Mucosa of descending colon (tissue), 3 donors: ENCODE measurements around the gene RPL26. TPM values are rescaled to one million over a fixed set of nuclear protein-coding genes. Genes with fewer than 3 reads are reported as not detected.
"Not testable (repeated sequence)": the region's sequence is repeated elsewhere in the genome, so short reads cannot be mapped to it uniquely, and the experiment has no call there.

Source experiments
- ATAC-seq: fragments of 200-7000 bp; cut with Tn5 transposase; one replicate; pipeline ENCODE4 v1.9.1; 2020; ENCODE audit warnings: mild to moderate bottlenecking, moderate library complexity
- DNase-seq, 3 donors: peaks; one replicate each; pipeline ENCODE4 v3.0.0-alpha.2; 2020
- H3K36me3 ChIP-seq: fragments of 200-600 bp; one replicate; pipeline ENCODE4 v1.8.0; 2021; ENCODE audit warnings: low read depth, mild to moderate bottlenecking
- H3K4me1 ChIP-seq: fragments of 200-600 bp; one replicate; pipeline ENCODE4 v1.8.0; 2021; ENCODE audit warnings: low read depth, mild to moderate bottlenecking
- H3K4me3 ChIP-seq: fragments of 200-600 bp; one replicate; pipeline ENCODE4 v1.8.0; 2021; ENCODE audit warnings: mild to moderate bottlenecking
- H3K9me3 ChIP-seq: fragments of 200-600 bp; one replicate; pipeline ENCODE4 v1.8.0; 2021; ENCODE audit warnings: mild to moderate bottlenecking
- CTCF ChIP-seq: fragments of 200-600 bp; IDR thresholded peaks from one replicate; pipeline ENCODE4 v1.8.0; 2022; ENCODE audit warnings: antibody characterized with exemption, mild to moderate bottlenecking
- intact Hi-C, 2 donors: fragments of 100-400 bp; cut with DNase I in 1 of 2; cut with micrococcal nuclease in 1 of 2; formaldehyde crosslinking; loops; one replicate each; pipeline versions ENCODE4 v1.11.0 to v1.11.1; 2022; cut with DNase I, micrococcal nuclease
- total RNA-seq, 3 donors: library from RNA; stranded (reverse); fragmentation: NEBNext Ultra II Directional in 2 of 3; extraction: Animal tissue kit (Norgen Biotek cat#: 25700) in 2 of 3; gene quantifications; one replicate each; pipeline versions ENCODE4 v1.2.1 to v1.2.4, GENCODE V29; 2021 to 2023
- donor health status: DM: no; HTN: no; CAD: no; lungs with moderate emphysema.
- donor health status: DM: no; HTN: no; CAD: no.
- donor health status: DM: no; HTN: yes; CAD: no.

RPL26 gene
- total RNA-seq, 3 donors from 2014 or later: 1,217 to 1,361 (median 1,229) TPM

GRCh38 chr17:8386841-8387240 lies 3.8 kb upstream of the RPL26 start:
- intact Hi-C loops: no loop called here

GRCh38 chr17:8384801-8385378 lies 1.9 kb upstream of the RPL26 start:
- no peak for ATAC-seq
- intact Hi-C loops: no loop called here
- DNase-seq: no peak
- H3K9me3 ChIP-seq: no peaks in the 10 kb centered on the region
- peaks cover 5% of the 10 kb centered on the region for H3K36me3 ChIP-seq
- no peak for TF ChIP-seq CTCF
- H3K4me1 ChIP-seq: peaks cover 35% of the 10 kb centered on the region
- H3K4me3 ChIP-seq: no peak overlapping the region

More at GRCh38 chr17:8386841-8387240, 3.8 kb upstream of the RPL26 start:
- no peak for TF ChIP-seq CTCF
- no peak for DNase-seq
- Histone ChIP-seq H3K36me3 (no peaks in the 10 kb centered on the region), H3K9me3 (no peaks in the 10 kb centered on the region), H3K4me3 (no peak overlapping the region), H3K4me1 (peaks cover 17% of the 10 kb centered on the region)
- ATAC-seq: no peak

GRCh38 chr17:8382880-8383142 lies 182 bp downstream of the RPL26 start:
- Histone ChIP-seq H3K4me3 (peak overlapping the region; percentile 74), H3K9me3 (no peaks in the 10 kb centered on the region), H3K36me3 (peaks cover 11% of the 10 kb centered on the region), H3K4me1 (peaks cover 37% of the 10 kb centered on the region)
- intact Hi-C loops: no loop called here
- ATAC-seq (no peak), DNase-seq (no peak)
- no peak for TF ChIP-seq CTCF

- peaks cover 11% of the 10 kb centered on the region for H3K36me3 ChIP-seq
- intact Hi-C loops: no loop called here
- ATAC-seq (no peak), DNase-seq (no peak)
- H3K4me1 ChIP-seq: peaks cover 39% of the 10 kb centered on the region
- H3K9me3 ChIP-seq: no peaks in the 10 kb centered on the region
- TF ChIP-seq CTCF: no peak
- H3K4me3 ChIP-seq: peak overlapping the region; percentile 74
Observed at GRCh38 chr17:8382052-8382879, 727 bp downstream of the RPL26 start.

GRCh38 chr17:8380049-8380448 lies 2.9 kb downstream of the RPL26 start:
- H3K4me3 ChIP-seq: no peak overlapping the region
- no peak for ATAC-seq
- H3K9me3 ChIP-seq: no peaks in the 10 kb centered on the region
- no peak for TF ChIP-seq CTCF
- peaks cover 55% of the 10 kb centered on the region for H3K4me1 ChIP-seq
- intact Hi-C loops: no loop called here
- H3K36me3 ChIP-seq: peaks cover 11% of the 10 kb centered on the region
- no peak for DNase-seq

- peaks cover 11% of the 10 kb centered on the region for H3K36me3 ChIP-seq
- ATAC-seq, H3K4me3 ChIP-seq, DNase-seq, intact Hi-C loops, H3K9me3 ChIP-seq: not testable (repeated sequence)
- peaks cover 44% of the 10 kb centered on the region for H3K4me1 ChIP-seq
Observed at GRCh38 chr17:8378117-8378516, 4.9 kb downstream of the RPL26 start.
